GM18870 (cell line): ENCODE results near the gene PGAM2.

Experiments used
- ATAC-seq: cut with Tn5 transposase; IDR thresholded peaks from one replicate; pipeline ENCODE4 v1.9.1; 2021; ENCODE audit warnings: moderate library complexity; ENCODE audit not compliant: unreplicated experiment

The PGAM2 gene

DNA sequence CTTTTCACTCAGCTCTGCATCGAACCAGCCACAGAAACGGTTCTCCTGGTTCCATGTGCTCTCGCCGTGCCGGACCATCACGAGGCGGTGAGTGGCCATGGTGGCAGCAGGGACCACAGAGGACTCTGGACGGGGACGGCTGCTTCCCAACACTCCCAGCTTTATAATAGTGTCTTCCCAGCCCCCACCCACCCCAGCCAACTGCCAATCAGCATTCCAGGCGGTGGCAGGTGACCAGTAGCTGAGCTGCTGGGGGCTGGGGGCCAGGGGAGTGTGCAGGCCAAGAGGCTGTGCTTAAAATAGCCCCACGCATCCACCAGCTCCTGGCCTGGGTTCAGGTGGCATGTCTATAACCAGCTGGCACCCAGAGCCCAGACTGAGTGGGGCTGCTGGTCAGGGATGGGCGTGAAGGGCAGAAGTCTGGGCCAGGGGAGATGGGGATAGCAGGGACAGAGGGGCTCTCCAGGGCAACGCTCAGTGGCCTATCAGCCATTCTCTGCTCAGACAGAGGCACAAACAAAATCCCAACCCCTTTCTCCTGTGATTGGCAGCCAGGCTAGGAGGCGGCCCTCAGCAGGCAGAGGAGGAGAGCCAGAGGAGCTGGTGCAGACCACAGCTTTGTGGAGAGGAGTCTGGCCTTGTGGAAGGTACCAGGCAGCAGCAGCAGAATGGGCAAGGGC is at the start of gene PGAM2:
Gene PGAM2 (minus strand): TSS at position 137 of the 680 bp plus-strand sequence. CDS start 38 bp downstream, at position 99.
- ATAC-seq = no peak

DNA sequence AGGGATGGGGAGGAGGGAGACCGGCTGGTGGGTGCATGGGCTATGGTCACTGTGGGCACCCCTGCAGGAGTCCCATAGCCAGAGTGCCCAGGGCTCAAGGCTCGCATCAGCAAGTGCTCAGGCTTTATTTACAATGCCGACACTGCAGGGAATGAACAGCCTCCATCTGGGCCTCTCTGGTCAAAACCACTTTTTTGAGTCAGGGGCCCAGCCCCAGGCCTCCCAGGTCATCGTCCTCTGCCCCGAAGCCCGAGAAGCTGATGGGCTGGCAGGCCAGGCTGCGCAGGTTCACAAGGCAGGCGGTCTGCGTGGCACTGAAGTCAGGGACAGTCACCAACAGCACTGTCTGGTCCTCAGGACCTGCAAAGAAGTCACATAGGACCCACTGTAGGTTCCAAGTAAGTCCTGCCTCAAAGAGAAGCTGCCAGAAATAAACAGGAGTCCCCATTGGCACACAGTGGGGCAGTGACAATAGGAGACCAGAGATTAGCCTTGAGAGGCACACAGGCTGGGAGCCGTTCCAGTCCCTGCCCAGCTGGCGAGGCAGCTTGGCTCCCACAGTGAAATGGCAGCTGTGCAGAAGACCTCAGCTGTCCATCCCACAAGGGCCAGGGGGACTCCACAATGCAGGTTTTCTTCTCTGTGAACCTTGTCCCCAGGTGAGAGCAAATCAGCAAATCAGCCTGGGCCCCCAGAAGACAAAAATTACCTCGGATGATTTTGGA is 49.4 kb upstream of the PGAM2 start:
- ATAC-seq = no peak

DNA sequence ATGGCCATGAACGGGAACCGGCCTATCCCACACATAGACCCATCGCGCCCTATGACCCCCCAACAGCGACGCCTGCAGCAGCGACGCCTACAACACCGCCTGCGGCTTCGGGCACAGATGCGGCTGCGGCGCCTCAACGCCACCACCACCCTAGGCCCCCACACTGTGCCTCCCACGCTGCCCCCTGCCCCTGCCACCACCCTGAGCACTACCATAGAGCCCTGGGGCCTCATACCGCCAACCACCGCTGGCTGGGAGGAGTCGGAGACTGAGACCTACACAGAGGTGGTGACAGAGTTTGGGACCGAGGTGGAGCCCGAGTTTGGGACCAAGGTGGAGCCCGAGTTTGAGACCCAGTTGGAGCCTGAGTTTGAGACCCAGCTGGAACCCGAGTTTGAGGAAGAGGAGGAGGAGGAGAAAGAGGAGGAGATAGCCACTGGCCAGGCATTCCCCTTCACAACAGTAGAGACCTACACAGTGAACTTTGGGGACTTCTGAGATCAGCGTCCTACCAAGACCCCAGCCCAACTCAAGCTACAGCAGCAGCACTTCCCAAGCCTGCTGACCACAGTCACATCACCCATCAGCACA is 48.5 kb upstream of the PGAM2 start:
- no peak for ATAC-seq

DNA sequence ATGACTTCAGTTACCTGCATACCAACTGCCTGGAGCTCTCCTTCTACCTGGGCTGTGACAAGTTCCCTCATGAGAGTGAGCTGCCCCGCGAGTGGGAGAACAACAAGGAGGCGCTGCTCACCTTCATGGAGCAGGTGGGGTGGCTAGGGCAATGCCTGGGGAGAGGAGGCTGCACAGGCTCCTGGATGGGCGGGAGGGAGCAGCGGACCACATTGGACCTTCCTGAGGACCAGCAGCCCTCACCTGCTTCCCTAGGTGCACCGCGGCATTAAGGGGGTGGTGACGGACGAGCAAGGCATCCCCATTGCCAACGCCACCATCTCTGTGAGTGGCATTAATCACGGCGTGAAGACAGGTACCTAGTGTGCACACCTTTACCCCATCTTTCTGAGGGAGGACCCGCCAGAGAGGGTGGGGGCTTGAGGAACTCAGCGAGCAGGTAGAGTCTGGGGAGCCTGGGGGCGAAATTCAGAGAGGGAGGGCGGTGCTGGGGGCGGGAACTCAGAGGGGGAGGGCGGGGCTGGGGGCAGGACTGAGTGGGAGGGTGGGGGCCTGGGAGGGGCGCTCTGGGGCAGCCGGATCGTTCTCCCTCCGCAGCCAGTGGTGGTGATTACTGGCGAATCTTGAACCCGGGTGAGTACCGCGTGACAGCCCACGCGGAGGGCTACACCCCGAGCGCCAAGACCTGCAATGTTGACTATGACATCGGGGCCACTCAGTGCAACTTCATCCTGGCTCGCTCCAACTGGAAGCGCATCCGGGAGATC is 47.8 kb upstream of the PGAM2 start:
- ATAC-seq = no peak

DNA sequence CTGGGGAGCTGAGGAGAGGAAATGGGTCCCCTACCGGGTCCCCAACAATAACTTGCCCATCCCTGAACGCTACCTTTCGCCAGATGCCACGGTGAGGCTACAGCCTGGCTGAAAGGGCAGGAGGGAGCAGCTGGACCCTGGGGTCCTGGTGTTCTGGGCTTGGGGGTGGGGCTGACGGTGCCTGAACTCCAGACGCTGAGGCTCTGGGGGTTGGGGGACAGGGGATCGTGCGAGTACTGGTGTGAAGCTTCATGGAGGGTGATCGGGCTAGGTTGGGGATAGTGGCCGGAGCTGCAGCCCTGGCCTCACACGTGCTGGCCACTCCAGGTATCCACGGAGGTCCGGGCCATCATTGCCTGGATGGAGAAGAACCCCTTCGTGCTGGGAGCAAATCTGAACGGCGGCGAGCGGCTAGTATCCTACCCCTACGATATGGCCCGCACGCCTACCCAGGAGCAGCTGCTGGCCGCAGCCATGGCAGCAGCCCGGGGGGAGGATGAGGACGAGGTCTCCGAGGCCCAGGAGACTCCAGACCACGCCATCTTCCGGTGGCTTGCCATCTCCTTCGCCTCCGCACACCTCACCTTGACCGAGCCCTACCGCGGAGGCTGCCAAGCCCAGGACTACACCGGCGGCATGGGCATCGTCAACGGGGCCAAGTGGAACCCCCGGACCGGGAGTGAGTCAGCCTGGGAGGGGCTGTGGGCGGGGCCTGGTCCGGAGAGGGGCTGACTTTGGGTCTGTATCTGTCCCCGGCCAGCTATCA is 47.0 kb upstream of the PGAM2 start:
- no peak for ATAC-seq

DNA sequence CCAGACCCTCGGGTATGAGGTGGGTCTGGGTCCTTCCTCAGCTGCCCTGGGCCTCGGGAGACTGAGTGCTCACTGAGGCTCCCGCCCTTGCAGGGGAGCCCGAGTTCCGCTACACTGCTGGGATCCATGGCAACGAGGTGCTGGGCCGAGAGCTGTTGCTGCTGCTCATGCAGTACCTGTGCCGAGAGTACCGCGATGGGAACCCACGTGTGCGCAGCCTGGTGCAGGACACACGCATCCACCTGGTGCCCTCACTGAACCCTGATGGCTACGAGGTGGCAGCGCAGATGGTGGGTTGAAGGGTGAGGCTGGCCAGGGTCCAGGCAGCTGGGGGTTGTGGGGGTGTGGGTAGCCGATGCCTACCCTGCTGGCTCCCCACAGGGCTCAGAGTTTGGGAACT is 46.4 kb upstream of the PGAM2 start:
- ATAC-seq = no peak

DNA sequence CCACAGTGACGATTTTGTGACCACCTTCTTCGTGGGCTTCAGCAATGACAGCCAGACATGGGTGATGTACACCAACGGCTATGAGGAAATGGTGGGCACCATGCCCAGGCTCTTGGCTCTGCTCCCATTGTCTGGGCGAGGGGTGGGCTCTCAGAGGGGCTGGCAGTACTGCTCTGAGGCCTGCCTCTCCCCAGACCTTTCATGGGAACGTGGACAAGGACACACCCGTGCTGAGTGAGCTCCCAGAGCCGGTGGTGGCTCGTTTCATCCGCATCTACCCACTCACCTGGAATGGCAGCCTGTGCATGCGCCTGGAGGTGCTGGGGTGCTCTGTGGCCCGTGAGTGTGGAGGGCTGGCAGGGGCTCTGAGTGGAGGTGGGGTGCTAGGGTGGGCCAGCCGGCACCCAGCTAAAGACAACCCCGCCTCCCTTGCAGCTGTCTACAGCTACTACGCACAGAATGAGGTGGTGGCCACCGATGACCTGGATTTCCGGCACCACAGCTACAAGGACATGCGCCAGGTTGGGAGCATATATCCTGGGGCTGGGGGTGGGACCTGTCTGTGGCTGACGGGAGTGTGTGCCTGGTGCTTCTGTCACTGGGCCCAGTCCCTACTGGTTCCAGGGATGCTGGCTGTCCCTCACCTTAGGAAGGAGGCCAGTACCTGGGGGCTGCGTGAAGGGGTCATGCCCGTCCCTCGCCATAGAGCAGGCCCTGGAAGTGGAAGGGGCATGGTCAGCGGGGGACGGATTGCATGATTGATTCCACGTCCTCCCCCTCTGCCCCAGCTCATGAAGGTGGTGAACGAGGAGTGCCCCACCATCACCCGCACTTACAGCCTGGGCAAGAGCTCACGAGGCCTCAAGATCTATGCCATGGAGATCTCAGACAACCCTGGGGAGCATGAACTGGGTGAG is 45.6 kb upstream of the PGAM2 start:
- no peak for ATAC-seq

DNA sequence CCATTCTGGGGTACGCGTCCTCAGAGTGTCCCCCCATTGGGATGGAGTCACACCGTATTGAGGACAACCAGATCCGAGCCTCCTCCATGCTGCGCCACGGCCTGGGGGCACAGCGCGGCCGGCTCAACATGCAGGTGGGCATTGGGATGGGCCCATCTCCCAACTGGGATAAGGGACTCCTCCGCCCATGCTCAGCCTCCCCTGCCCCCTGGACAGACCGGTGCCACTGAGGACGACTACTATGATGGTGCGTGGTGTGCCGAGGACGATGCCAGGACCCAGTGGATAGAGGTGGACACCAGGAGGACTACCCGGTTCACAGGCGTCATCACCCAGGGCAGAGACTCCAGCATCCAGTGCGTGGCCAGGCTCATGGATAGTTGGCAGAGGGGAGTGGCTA is 44.6 kb upstream of the PGAM2 start:
- no peak for ATAC-seq

DNA sequence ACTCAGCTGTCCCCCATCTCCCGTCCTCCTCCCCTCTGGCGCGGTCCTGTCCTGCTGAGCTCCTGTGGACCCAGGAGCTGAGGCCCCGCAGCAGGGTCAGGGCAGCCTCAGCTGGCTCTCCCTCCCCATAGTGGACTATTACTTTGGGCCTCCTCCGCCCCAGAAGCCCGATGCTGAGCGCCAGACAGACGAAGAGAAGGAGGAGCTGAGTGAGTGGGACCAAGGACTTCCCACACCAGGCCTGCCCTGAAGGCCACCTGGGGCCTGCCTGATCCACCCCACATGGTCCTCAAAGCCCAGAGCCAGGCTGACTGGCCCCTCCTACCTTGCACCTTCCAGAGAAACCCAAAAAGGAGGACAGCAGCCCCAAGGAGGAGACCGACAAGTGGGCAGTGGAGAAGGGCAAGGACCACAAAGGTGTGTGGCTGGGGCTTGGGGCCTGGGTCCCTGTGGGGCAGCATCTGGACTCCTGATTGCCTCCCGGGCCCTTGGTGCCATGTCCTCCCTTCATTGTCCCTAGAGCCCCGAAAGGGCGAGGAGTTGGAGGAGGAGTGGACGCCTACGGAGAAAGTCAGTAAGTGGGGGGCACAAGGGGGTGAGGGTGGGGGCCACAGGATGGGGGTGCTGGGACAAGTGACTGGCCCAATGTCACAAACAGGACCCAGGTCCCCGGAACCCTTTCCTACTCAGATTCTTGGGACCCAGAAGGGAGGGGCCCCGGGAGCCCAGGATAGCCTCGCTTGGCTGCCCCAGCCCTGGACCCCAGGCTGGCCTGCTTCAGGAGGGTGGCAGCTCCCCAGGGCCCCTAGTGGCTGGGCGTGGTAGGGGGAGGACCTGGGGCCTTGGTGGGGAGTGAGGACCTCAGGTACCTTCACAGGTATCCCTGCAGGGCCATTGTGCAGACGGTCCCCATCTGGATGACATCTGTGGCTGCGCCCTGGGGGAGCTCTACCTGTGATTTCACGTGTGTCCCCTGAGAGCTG is 43.7 kb upstream of the PGAM2 start:
- no peak for ATAC-seq

DNA sequence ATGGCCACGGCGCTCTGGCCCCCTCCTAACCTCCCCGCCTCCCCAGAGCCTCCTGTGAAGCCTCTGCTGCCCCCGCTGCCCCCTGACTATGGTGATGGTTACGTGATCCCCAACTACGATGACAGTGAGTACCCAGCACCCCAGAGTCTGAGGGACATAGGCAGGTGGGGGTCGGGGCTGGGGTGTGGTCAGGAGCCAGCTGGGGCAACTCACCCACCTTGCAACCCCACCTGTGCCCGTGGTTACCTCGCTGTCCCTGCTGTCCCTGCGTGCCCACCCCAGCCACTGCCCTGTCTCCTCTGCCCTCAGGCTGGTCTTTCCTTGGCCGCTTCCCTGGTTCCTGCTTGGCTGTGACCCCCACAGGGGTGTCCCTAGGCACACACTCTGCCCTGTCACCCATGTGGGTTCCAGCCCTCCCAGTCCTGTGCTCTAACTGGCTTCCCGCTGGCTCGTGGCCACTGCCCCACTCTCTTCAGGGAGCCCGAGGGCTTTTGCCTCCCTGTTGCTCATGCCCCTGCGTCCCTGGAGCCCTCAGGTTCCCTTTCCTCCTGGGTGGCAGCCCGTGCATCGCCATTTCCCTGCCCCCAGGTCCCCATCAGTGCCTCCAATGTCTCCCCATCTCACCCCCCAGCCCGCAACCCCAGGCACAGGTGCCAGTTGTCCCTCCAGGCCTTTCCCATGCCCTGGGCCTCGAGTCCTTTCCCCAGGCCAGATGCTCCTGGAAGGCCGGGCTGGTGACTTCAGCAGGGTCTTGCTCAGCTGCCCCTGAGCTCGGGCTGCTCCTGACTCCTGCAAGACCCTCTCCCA is 42.8 kb upstream of the PGAM2 start:
- ATAC-seq = no peak

DNA sequence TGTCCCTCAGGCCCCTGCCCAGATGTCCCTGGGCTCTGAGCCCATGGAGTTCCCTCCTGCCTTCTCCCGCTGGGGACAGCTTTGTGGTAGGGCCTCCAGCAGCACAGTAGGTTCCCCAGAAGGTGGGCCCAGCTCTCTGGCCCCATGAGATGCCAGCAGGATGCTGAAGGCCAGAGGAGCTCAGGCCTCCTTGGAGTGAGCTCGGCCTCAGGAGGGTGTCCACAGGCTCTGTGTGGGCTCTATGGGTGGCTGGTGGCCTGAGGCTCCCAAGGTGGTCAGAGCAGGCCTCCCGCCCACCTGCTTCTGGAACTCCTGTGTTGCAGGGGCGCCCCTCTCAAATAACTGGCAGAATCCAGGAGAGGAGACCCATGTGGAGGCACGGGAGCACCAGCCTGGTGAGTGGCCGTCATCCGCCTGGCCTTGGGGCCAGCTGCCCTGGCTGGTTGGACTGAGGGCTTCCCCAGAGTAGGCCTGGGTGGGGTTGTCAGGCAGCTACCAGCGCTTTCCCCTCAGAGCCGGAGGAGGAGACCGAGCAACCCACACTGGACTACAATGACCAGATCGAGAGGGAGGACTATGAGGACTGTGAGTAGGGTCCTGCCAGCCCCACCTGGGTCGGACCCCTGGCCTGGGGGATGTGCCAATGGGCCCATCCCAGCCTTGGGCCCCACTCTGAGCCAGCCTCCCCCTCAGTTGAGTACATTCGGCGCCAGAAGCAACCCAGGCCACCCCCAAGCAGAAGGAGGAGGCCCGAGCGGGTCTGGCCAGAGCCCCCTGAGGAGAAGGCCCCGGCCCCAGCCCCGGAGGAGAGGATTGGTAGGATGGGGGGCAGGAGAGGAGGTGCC is 42.0 kb upstream of the PGAM2 start:
- no peak for ATAC-seq

DNA sequence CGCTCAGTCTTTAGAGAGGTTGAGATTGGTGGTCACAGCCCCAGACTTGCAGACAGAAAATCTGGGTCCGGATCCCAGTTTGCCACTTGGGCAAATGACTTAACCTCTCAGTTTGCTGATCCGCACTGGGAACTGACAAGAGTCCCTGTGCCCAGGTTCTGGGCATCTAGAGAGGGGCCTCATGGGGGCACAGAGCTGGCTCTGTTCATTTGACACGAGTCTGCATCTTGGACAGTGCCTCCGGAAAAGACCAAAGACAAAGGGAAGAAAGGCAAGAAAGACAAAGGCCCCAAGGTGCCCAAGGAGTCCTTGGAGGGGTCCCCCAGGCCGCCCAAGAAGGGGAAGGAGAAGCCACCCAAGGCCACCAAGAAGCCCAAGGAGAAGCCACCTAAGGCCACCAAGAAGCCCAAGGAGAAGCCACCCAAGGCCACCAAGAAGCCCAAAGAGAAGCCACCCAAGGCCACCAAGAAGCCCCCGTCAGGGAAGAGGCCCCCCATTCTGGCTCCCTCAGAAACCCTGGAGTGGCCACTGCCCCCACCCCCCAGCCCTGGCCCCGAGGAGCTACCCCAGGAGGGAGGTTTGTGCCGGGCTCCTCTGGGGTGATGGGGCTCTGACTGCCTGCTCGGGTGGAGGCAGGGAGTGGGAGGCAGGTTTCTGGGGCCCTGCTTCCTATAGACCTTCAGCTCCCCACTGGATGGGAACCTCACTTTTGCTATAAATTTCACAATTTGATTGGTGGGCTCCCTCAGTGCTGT is 41.1 kb upstream of the PGAM2 start:
- ATAC-seq = no peak

DNA sequence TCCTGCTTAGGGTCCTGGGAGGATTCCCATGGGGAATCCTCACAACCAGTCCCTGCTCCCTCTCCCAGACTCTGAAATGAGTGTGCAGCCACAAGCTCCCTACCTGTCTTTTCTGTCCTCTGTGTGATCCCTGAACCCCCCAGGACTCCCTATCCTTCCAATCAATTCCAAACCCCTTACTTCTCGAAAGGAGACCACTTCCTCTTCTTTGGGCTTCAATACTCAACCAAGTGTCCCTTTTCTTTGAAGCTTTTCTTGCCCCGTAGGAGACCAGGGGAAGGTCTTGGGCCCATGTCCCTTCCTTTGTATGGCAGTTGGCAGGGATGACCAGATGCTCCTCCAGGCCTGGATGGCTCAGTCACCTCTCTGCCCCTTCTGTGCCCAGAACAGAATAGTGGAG is 40.5 kb upstream of the PGAM2 start:
- no peak for ATAC-seq

DNA sequence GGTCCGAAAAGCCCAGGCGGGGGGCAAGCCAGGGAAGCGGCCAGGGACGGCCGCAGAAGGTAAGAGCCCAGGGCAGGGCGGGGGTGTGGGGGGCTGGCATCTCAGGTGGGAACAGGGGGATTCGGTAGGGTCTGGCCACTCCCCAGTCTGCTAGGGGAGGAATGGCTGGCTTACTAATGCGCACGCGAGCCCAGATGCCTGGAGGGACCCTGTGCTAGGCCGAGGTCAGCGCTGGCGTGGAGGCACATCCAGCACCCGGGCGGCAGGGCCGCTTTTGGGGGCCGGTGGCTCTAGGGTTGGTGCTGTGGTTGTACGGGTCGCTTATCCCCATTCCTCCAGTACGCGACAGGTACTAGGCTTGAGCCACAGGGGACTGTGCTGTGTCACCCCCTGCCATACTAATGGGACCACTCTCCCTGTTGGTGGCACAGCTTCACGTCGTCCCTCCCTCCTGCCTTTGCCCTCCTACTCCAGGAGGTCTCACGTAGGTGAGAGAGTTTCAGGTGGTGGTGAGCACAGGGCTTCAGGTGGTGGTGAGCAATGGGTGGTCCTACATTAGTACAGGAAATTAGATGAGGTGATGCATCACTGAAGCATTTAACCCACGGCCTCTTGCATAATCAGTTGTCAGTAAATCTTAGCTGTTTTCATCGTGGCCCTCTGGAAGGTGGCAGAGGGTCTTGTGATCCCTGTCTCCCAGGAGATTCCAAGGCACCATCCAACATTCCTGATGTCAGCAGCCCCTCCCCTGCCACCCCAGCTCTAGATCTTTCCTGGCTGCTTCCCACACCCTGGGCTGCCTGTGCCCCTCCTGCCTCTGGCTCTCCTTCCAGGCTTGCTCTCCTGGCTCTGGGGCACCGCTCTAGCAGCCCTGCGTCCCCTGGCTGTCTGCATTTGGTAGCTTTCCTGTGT is 39.7 kb upstream of the PGAM2 start:
- no peak for ATAC-seq
